Stimulated activated CD4-positive, alpha-beta T cell treated with anti-CD3 and anti-CD28 coated beads, Interleukin-15, amount 100 ng/mL, for 24 hours (primary cell): ENCODE data around the gene HRCT1.
"Not testable (repeated sequence)": the region's sequence is repeated elsewhere in the genome, so short reads cannot be mapped to it uniquely, and the experiment has no call there.

Experiments used
- DNase-seq: peaks from one replicate; pipeline ENCODE4 v3.0.0-alpha.2; 2020

Gene HRCT1

DNA sequence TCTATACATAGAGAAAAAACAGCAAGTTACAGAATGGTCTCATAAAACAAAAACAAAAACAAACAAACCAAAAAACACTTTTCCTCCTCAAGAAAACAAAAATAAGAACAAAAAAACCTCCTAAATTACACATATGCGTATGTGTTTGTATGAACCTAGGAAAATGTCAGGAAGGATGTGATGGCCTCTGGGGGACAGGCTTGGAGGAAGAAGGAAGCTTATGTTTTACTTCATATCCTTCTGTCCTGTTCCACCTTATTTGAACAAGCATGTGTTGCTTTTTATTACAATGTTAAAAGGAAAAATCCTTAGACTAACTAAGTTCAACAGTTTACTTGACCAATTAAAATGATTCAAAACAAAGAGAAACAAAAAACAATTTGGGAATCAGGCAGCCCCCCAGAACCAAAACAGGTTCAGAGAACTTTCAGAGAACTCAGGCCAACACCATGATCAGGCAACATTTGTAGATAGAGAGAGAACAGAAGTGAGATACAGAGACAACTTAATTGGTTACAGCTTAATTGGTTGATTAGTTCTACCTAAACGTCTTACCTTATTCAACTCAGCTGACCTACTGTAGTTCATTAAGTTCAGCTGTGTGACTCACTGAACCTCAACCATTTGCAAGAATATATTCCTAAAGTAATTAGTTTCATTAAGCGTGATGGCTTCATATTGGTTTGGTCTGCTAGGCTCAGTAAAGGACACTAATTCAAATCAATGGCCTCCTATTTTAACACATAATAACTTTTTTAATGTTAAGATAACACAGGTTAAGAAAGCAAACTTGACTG, 13.4 kb downstream of the HRCT1 start:
- no peak for DNase-seq

- DNase-seq: no peak
These were observed 14.1 kb downstream of the HRCT1 start for GRCh38 chr9:35920051-35920620.

DNA sequence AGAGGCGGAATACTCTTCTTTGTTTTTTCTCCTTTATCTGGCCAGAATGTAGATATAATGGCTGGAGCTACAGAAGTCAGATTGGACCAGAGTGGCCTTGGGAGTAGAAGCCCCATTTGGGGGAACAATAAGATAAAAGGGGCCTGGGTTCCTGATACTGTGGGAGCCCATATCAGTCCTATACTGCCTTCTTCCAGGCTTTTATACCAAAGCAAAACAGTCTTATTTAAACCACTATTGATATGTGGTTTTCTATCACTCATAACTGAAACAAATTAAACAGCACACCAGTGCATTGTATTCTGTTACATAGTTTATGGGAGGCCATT, 17.6 kb downstream of the HRCT1 start:
- no peak for DNase-seq

DNA sequence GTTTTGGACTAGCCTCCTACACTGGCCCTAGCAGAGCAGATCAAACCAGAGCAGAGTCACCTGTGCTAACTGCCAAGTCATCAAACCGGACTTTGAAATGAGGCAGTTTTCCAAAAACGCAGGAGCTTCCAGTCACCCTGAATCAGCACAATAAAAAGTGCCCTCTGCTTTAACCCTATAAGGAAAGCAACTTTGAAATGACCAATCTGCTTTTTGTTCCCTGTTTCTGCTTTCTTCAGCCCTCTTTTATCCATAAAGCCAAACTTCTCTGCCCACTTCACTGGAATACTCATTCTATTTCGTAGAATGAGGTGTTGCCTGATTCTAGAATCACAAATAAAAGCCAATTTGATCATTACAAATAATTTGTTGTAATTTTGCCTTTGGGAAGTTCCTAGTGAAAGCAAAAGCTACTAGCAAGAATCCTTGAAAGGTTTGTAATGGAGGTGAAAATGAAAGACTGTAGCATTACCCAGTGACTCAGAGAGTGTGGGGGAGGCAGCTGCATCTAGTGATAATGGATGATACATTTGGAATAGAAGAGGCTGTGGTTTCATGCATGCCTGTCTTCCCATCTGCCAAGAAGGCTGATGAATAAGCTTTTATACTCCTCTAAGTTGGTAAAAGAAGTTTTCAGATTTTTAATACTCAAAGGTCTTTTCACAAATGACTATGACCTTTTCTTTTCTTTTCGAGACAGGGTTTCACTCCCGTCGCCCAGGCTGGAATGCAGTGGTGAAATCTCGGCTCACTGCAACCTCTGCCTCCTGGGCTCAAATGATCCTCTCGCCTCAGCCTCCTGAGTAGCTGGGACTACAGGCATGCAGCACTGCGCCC, 18.1 kb downstream of the HRCT1 start:
- DNase-seq: peak; percentile 70

DNA sequence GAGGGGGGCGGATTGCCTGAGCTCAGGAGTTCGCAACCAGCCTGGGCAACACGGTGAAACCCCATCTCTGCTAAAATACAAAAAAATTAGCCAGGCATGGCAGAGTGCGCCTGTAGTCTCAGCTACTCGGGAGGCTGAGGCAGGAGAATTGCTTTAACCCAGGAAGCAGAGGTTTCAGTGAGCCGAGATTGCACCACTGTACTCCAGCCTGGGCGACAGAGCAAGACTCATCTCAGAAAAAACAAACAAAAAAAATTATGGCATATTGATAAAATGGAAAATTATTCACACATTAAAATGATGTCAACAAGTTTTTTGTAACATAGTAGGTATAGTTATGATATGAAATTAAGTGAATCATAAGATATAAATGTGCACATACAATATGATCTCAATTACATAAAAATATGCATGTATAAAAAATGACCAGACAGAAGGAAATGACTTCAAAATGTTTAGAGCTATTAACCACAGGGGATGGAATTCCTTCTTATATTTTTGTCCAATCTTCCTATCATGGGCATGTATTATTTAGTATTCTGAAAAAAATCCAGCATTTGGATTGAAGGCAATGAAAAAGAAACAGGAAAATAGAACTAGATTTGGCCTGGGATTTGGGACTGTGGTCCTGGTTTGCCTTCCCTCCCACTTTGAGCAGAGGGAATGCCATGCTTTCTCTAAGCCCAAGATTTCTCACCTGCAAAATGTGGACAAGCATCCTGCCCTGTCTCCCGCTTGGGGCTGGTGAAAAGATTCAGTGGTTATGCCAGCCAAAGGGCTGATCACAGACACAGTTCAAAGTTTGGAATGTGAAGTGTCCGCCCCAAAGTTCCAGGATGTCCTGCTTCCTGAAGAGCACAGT, 22.8 kb downstream of the HRCT1 start:
- DNase-seq: no peak

- no peak for DNase-seq
These were observed 23.4 kb downstream of the HRCT1 start for GRCh38 chr9:35929453-35929718.

- no peak for DNase-seq
These were observed 24.5 kb downstream of the HRCT1 start for GRCh38 chr9:35930521-35930920.

- no peak for DNase-seq
These were observed 25.0 kb downstream of the HRCT1 start for GRCh38 chr9:35930989-35931388.

DNA sequence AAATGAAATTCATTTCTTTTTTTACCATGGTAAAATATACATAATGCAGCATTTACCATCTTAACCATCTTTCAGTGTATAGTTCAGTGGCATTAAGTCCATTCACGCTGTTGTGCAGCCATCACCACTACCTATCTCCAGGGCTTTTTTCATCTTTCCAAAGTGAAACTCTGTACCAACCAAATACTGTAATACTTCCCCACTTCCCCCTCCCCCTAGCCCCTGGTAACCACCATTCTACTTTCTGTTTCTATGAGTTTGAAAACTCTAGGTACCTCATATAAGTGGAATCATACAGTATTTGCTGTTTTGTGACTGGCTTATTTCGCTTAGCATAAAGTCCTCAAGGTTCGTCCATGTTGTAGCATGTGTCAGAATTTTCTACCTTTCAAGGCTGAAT, 26.7 kb downstream of the HRCT1 start:
- DNase-seq: peak; percentile 57

- DNase-seq: no peak
These were observed 27.6 kb downstream of the HRCT1 start for GRCh38 chr9:35933550-35934067.

DNA sequence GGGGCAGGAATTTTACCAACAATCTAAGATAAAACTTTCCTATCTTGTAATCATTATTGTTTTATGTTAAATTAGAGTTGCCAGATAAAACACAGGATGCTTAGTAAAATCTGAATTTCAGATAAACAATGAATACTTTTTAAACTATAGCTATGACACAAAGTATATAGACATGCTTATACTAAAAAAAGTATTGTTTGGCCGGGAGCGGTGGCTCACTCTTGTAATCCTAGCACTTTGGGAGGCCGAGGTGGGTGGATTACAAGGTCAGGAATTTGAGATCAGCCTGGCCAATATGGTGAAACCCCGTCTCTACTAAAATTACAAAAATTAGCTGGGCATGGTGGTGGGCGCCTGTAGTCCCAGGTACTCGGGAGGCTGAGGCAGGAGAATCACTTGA, 28.1 kb downstream of the HRCT1 start:
- not testable (repeated sequence) for DNase-seq

- DNase-seq: no peak
These were observed 29.3 kb downstream of the HRCT1 start for GRCh38 chr9:35935261-35935660.

DNA sequence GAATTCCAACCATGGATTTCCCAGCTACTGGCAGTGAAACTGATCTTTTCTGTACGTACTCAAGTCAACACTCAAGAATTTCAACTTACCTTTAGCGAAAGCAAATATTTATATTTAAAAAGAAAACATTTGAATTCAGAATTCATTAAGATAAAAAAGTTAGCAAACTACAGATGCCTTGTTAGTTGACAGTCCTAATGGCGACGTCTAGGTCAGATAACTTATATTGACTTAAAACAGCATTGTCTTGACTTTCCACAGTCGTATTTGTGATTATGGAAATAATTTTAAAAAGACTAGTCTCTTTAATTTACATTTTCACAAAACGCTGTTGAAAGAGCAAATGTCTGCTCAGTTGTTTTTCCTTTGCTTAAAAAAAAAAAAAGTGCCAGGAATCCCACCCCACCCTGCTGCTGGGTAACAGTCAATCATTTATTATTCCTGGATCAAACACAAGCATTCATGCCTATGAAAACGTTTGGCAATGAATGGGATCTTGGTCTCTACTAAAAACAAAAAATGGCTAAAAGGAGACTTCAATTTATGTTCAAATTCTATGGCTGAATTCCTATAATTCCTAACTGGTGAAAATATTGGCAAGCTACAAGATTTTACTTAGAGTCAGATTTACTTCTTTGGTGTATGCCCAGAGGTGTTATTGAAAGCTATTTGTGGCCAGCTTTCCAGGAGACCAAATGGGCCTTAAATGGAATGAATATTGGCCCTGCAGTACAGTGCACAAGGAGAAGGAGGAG, 29.9 kb downstream of the HRCT1 start:
- DNase-seq: no peak

GRCh38 chr9:35937227-35937626, 31.2 kb downstream of the HRCT1 start:
- DNase-seq: no peak

- DNase-seq: no peak
These were observed 32.7 kb downstream of the HRCT1 start for GRCh38 chr9:35938474-35939356.

GRCh38 chr9:35939679-35940250, 33.8 kb downstream of the HRCT1 start:
- DNase-seq: no peak

GRCh38 chr9:35940458-35941407, 34.7 kb downstream of the HRCT1 start:
- peak; percentile 36 for DNase-seq

DNA sequence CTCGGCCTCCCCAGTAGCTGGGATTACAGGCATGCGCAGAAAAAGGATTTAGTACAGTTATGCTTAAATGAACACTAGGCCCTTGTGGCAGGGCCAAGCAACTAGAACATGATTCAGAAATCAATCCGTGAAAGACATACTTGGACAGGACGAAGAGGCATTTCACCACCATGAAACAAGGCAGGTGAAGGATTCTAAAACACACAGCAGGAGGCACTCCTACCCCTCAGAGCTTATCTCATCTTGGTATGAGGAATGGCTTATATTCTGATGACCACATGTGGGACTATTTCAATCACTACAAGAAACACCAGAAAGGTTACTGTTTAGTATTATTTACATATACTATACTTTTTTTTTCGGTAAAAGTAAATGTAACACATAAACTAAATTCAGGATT, 36.3 kb downstream of the HRCT1 start:
- no peak for DNase-seq

DNA sequence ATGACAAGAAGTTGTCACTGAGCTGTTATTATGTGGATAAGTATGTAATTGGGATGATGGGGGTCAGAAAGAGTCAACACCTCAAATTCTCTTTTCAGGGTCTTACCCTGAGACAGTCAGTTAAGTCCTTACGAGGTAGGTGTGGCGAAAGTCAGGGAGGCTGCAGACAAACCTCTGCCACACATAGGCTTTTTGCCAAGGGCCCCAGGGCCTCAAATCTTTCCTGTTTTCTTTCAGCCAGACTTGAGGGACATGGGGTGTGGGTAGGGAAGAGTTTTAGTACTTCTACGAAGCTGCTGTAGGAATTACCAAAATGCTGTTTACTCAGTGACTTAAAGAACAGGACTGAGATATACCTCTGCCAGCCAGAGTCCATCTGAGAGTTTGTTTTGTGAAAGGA, 38.2 kb downstream of the HRCT1 start:
- DNase-seq: no peak

DNA sequence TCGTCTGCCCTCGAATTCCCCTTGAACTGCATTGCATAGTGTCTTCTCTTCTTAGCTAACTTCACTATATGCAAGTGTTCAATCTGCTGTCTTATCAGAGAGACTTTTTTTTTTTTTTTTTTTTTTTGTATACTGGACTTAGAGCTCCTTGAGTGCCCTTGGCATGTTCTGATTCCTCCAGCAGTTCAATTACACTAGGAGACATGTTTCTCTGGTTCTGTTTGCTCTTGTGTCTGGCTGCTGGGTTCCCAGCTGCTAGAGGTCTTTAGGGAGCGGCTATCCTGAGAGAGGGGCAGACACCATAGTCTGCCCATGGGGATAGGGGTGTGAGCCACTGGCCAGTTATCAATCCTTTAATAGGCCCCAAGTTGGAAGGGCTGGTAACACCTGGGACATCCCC, 38.8 kb downstream of the HRCT1 start:
- DNase-seq: no peak
